ENCODE data around the gene TPRA1.
"Not testable (repeated sequence)": the region's sequence is repeated elsewhere in the genome, so short reads cannot be mapped to it uniquely, and the experiment has no call there.

Gene TPRA1

DNA sequence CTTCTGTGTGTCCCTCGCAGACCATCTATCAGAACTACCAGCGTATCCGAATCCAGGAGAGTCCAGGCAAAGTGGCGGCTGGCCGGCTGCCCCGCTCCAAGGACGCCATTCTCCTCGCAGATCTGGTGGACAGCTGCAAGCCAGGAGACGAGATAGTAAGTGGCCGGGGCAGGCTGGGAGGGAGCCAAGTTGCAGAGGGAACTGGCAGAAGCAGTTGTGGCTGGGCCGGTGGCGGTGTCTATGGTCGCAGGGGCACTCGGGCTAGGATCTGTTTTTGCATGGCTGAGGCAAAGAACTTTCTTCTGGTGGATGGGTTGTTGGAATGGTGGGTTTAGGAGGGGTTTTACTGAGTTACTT lies 17.8 kb upstream of the TPRA1 start:
- Histone ChIP-seq H3K4me1 (ENCODE audit: insufficient read depth, low read length) (no peaks in the 10 kb centered on the region), H3K36me3 (ENCODE audit: insufficient read depth, low read length) (peaks cover 44% of the 10 kb centered on the region), H3K9ac (ENCODE audit: low read depth, low read length) (no peak overlapping the region), H3K9me3 (ENCODE audit: control insufficient read depth, insufficient read depth, low read length) (no peaks in the 10 kb centered on the region)

GRCh38 chr3:127607675-127608361 lies 17.3 kb upstream of the TPRA1 start:
- Histone ChIP-seq H3K9me3 (ENCODE audit: control insufficient read depth, insufficient read depth, low read length) (no peaks in the 10 kb centered on the region), H3K4me1 (ENCODE audit: insufficient read depth, low read length) (no peaks in the 10 kb centered on the region), H3K36me3 (ENCODE audit: insufficient read depth, low read length) (peaks cover 44% of the 10 kb centered on the region), H3K9ac (ENCODE audit: low read depth, low read length) (no peak overlapping the region)

- Histone ChIP-seq H3K36me3 (ENCODE audit: insufficient read depth, low read length) (peaks cover 44% of the 10 kb centered on the region), H3K4me1 (ENCODE audit: insufficient read depth, low read length) (no peaks in the 10 kb centered on the region)
These were observed 16.6 kb upstream of the TPRA1 start for GRCh38 chr3:127606981-127607595.

DNA sequence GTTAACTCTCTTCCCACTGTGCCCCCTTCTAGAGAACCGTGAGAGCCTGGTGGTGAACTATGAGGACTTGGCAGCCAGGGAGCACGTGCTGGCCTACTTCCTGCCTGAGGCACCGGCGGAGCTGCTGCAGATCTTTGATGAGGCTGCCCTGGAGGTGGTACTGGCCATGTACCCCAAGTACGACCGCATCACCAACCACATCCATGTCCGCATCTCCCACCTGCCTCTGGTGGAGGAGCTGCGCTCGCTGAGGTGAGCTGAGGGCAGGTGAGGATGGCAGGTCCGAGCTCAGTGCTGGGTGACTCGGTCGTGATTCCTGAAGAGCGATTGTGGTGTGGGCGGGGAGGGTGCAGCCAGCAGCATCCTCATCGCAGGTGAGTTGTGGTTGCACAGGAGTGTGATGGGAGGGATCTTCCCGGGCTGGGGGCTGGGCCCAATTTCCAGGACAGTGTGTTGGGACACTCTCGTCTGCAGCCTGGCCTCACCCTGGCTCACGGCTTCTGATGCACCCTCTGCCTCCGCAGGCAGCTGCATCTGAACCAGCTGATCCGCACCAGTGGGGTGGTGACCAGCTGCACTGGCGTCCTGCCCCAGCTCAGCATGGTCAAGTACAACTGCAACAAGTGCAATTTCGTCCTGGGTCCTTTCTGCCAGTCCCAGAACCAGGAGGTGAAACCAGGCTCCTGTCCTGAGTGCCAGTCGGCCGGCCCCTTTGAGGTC lies 15.7 kb upstream of the TPRA1 start:
- Histone ChIP-seq H3K9ac (ENCODE audit: low read depth, low read length) (no peak overlapping the region), H3K9me3 (ENCODE audit: control insufficient read depth, insufficient read depth, low read length) (no peaks in the 10 kb centered on the region), H3K4me1 (ENCODE audit: insufficient read depth, low read length) (no peaks in the 10 kb centered on the region), H3K36me3 (ENCODE audit: insufficient read depth, low read length) (peaks cover 45% of the 10 kb centered on the region)

More at GRCh38 chr3:127606981-127607595, 16.6 kb upstream of the TPRA1 start:
- no peak overlapping the region for H3K9ac ChIP-seq (ENCODE audit: low read depth, low read length)
- no peaks in the 10 kb centered on the region for H3K9me3 ChIP-seq (ENCODE audit: control insufficient read depth, insufficient read depth, low read length)

DNA sequence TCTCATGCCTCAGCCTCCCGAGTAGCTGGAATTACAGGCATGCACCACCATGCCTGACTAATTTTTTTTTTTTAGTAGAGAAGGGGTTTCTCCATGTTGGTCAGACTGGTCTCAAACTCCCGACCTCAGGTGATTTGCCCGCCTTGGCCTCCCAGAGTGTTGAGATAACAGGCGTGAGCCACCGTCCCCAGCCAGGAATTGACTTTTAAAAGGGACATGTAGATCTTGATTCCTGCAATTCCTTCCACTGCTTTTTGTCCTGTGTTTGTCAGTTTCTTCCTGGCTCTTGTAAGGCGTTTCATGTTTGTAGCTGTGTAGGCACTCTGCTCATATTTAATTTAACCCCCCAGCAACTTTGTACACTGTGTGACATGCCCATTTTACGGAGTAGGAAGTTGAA lies 15.0 kb upstream of the TPRA1 start:
- H3K9ac ChIP-seq (ENCODE audit: low read depth, low read length); H3K4me1 ChIP-seq (ENCODE audit: insufficient read depth, low read length); H3K9me3 ChIP-seq (ENCODE audit: control insufficient read depth, insufficient read depth, low read length): not testable (repeated sequence)
- peaks cover 45% of the 10 kb centered on the region for H3K36me3 ChIP-seq (ENCODE audit: insufficient read depth, low read length)

GRCh38 chr3:127604546-127605165 lies 14.1 kb upstream of the TPRA1 start:
- peaks cover 46% of the 10 kb centered on the region for H3K36me3 ChIP-seq (ENCODE audit: insufficient read depth, low read length)
- H3K4me1 ChIP-seq (ENCODE audit: insufficient read depth, low read length): peaks cover 5% of the 10 kb centered on the region; the same call in 1 of the 2 replicates
- H3K9me3 ChIP-seq (ENCODE audit: control insufficient read depth, insufficient read depth, low read length): no peaks in the 10 kb centered on the region
- H3K9ac ChIP-seq (ENCODE audit: low read depth, low read length): no peak overlapping the region

DNA sequence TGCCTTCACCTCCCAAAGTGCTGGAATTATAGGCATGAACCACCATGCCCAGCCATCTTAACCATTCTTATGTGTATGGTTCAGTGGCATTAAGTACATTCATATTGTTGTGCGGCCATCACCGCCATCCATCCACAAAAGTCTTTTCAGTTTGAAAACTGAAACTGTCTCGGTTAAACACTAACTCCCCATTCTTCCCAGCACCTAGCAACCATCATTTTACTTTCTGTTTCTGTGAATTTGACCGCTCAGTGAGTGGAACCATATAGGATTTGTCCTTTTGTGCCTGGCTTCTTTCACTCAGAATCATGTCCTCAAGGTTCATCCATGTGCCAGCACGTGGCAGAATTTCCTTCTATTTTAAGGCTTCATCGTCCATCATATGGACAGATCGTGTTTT lies 13.5 kb upstream of the TPRA1 start:
- Histone ChIP-seq H3K9ac (ENCODE audit: low read depth, low read length) (no peak overlapping the region), H3K36me3 (ENCODE audit: insufficient read depth, low read length) (peaks cover 44% of the 10 kb centered on the region), H3K9me3 (ENCODE audit: control insufficient read depth, insufficient read depth, low read length) (no peaks in the 10 kb centered on the region), H3K4me1 (ENCODE audit: insufficient read depth, low read length) (peaks cover 6% of the 10 kb centered on the region; the same call in 1 of the 2 replicates)

DNA sequence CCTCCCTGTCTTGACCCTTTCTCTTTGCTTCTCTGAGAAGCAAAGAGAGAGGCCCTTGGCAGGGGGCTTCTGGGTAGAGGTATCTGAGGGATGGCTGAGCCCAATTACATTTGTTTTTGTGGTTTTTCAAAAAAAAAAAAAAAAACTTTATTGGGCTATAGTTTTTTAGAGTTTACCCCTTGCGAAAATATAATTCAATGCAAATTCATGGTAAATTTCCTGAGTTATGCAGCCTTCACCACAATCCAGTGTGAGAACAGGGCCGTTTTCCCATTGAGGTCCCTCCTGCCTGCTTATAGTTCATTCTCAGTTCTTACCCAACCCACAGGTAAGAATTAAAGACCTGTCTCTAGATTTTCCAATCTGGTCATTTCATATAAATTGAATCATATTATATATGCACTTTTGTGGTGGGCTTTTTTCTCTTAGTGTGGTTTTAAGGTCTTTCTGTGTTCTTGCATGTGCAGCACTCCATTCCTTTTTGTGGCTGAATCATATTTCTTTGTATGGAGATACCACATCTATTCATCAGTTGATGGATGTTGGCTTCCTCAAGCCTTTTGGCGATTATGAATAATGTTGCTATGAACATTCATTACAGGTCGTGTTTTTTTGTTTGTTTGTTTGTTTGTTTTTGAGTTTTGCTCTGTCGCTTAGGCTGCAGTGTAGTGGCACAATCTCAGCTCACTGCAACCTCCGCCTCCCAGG lies 10.4 kb upstream of the TPRA1 start:
- H3K4me1 ChIP-seq (ENCODE audit: insufficient read depth, low read length): peaks cover 9% of the 10 kb centered on the region; the same call in 1 of the 2 replicates
- no peaks in the 10 kb centered on the region for H3K9me3 ChIP-seq (ENCODE audit: control insufficient read depth, insufficient read depth, low read length)
- peaks cover 19% of the 10 kb centered on the region for H3K36me3 ChIP-seq (ENCODE audit: insufficient read depth, low read length)
- H3K9ac ChIP-seq (ENCODE audit: low read depth, low read length): no peak overlapping the region

DNA sequence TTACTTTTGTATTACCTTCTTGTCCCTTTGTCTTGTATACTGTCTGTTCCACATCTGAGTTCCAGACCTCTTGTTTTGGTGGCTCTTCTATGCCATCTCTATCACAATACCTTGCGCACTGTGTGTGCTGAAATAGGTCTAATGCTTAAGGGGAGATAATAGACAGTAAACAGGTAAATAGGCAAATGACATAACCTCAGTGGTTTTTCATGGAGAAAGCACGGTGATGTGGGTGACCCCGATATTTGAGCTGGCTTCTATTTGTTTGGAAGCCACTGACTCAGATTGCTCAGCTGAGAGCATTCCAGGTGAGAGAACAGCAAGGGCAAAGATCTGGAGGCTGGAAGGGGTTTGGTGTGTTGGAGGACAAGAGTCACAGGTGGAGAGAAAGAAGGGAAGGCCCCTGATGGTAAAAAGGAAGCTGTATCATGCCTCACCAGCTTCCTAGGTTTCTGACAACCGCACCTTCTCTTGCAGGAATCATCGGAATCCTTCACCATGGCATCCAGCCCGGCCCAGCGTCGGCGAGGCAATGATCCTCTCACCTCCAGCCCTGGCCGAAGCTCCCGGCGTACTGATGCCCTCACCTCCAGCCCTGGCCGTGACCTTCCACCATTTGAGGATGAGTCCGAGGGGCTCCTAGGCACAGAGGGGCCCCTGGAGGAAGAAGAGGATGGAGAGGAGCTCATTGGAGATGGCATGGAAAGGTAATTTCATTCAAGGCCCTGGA lies 8.5 kb upstream of the TPRA1 start:
- peak overlapping the region; percentile 73 for H3K9ac ChIP-seq (ENCODE audit: low read depth, low read length)
- peaks cover 18% of the 10 kb centered on the region for H3K36me3 ChIP-seq (ENCODE audit: insufficient read depth, low read length)

DNA sequence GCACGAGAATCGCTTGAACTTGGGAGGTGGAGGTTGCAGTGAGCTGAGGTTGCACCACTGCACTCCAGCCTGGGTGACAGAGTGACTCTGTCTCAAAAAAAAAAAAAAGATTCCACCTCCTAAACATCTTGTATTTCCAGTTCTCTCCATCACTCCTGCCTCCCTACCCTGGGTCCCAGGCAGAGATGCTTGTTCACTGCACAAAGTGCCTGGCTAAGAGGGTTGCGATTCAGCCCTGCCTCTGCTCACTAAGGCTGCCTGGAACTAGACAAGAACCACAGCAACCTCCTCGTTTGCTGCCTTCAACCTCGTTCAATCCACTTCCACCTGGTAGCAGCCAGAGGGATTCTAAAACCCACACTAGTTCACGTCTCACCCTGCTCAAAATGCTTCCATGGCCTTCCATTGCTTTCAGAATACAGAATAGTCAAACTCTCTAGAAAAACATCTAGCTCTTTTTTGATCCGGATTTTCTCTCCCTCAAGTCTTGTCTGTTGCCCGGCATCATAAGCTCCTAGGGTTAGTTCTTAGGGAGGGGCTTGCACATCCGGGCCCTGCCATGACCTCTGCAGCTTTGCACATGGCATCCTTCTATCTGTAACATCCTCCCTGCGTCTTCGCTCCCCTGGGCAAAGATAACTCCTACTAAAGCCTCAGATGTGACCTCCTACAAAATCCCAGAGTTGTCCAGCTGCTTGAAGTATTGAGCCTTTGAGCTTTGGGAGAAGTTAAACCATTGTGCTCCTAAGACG lies 6.7 kb upstream of the TPRA1 start:
- peaks cover 9% of the 10 kb centered on the region; the same call in 1 of the 2 replicates for H3K4me1 ChIP-seq (ENCODE audit: insufficient read depth, low read length)
- H3K9me3 ChIP-seq (ENCODE audit: control insufficient read depth, insufficient read depth, low read length): no peaks in the 10 kb centered on the region
- H3K36me3 ChIP-seq (ENCODE audit: insufficient read depth, low read length): peaks cover 13% of the 10 kb centered on the region
- peak overlapping the region; percentile 73 for H3K9ac ChIP-seq (ENCODE audit: low read depth, low read length)

More for the DNA sequence above, 8.5 kb upstream of the TPRA1 start:
- peaks cover 9% of the 10 kb centered on the region; the same call in 1 of the 2 replicates for H3K4me1 ChIP-seq (ENCODE audit: insufficient read depth, low read length)
- H3K9me3 ChIP-seq (ENCODE audit: control insufficient read depth, insufficient read depth, low read length): no peaks in the 10 kb centered on the region

GRCh38 chr3:127595303-127595702 lies 4.8 kb upstream of the TPRA1 start:
- Histone ChIP-seq H3K9ac (ENCODE audit: low read depth, low read length) (no peak overlapping the region), H3K36me3 (ENCODE audit: insufficient read depth, low read length) (peaks cover 3% of the 10 kb centered on the region), H3K9me3 (ENCODE audit: control insufficient read depth, insufficient read depth, low read length) (no peaks in the 10 kb centered on the region), H3K4me1 (ENCODE audit: insufficient read depth, low read length) (peaks cover 12% of the 10 kb centered on the region)

GRCh38 chr3:127593178-127593577 lies 2.6 kb upstream of the TPRA1 start:
- Histone ChIP-seq H3K4me1 (ENCODE audit: insufficient read depth, low read length) (peaks cover 10% of the 10 kb centered on the region), H3K9me3 (ENCODE audit: control insufficient read depth, insufficient read depth, low read length) (no peaks in the 10 kb centered on the region), H3K9ac (ENCODE audit: low read depth, low read length) (no peak overlapping the region), H3K36me3 (ENCODE audit: insufficient read depth, low read length) (no peaks in the 10 kb centered on the region)

DNA sequence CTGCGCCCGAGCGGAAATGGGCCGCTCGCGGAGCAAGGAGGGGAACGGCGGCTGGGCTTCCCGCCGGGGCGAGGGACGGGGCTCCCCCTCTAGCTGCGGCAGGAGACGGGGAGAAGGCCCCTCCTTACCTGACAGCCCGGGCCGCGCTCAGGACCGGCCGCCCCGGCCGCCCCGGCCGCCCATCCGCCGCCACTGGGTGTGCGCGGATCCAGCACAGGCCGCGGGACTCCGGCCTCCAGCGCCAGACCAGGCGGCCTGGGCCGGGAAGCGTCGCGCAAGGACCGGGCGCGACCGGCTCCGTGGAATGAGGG lies 296 bp downstream of the TPRA1 start:
- Histone ChIP-seq H3K4me1 (ENCODE audit: insufficient read depth, low read length) (peaks cover 10% of the 10 kb centered on the region), H3K36me3 (ENCODE audit: insufficient read depth, low read length) (no peaks in the 10 kb centered on the region), H3K9ac (ENCODE audit: low read depth, low read length) (peak overlapping the region; percentile 82), H3K9me3 (ENCODE audit: control insufficient read depth, insufficient read depth, low read length) (no peaks in the 10 kb centered on the region)

Measured in ES-I3 (cell line).